RWPE2 (cell line): ENCODE results near the gene SDCCAG8.

ENCODE experiments used
- ATAC-seq: fragments of 200-7000 bp; cut with Tn5 transposase; 3 replicates; pipeline ENCODE4 v1.9.1; 2021; ENCODE audit warnings: low read depth
- DNase-seq: peaks from one replicate; pipeline ENCODE4 v3.0.0-alpha.2; 2020; ENCODE audit warnings: low spot score
- H3K27ac ChIP-seq: fragments of 450-650 bp; 2 replicates; pipeline ENCODE4 v1.5.1; 2017; ENCODE audit warnings: mild to moderate bottlenecking; ENCODE audit not compliant: poor library complexity, severe bottlenecking
- H3K27me3 ChIP-seq: fragments of 250-450 bp; sonication (Bioruptor Pico); 2 replicates; pipeline ENCODE4 v1.5.1; 2021; ENCODE audit warnings: mild to moderate bottlenecking, moderate library complexity; ENCODE audit not compliant: insufficient read depth, poor library complexity, severe bottlenecking
- H3K36me3 ChIP-seq: fragments of 250-450 bp; sonication (Bioruptor Pico); 2 replicates; pipeline ENCODE4 v1.5.1; 2020; ENCODE audit warnings: low read depth, mild to moderate bottlenecking, moderate library complexity
- H3K4me1 ChIP-seq: fragments of 250-450 bp; sonication (Bioruptor Pico); 2 replicates; pipeline ENCODE4 v1.5.1; 2021; ENCODE audit warnings: mild to moderate bottlenecking, moderate library complexity; ENCODE audit not compliant: insufficient read depth, poor library complexity, severe bottlenecking
- H3K4me3 ChIP-seq: fragments of 250-450 bp; sonication (Bioruptor Pico); 2 replicates; pipeline ENCODE4 v1.5.1; 2021; ENCODE audit warnings: mild to moderate bottlenecking, moderate library complexity; ENCODE audit not compliant: severe bottlenecking
- H3K9me3 ChIP-seq: fragments of 250-450 bp; sonication (Bioruptor Pico); 2 replicates; pipeline ENCODE4 v1.5.1; 2021; ENCODE audit warnings: mild to moderate bottlenecking, moderate library complexity; ENCODE audit not compliant: severe bottlenecking
- TF ChIP-seq, protein P1 (sequence below): fragments of 450-650 bp; IDR thresholded peaks from one replicate; pipeline ENCODE4 v1.5.1; 2017; ENCODE audit warnings: mild to moderate bottlenecking, moderate library complexity; ENCODE audit not compliant: poor library complexity, severe bottlenecking

SDCCAG8 gene

DNA sequence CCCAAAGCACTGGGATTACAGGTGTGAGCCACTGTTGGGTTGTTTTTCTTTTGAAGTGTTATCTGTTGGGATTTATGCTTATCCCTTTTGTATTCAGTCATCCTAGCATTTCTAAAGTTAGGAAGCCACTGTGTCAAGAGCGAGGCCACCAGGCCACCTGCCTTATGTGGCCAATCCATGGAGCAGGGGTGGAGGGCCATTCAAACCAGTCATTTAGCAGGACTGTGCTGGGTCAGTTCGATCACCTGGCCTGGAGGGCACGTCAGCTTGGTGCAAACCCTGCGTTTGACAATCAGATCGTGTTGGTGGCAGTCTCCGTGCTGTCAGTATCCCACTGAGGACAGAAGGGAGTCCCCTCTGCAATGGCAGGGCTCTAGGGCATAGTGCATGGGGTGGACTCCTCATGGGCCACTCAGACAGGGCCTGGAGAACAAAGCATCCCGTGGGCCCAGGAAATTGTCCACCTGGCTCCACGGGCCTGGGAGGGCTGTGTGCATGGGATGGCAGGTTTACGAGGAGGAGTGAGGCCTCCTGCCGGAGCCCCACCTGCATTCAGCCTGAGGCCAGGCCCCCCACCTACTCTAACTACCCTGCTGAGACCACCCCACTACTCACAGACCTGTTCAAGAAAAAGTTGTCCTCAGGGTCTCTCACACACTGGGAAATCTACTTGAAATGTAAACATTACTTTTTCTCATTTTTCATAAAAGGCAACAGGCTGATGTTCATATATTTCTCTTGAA is 242.3 kb downstream of the SDCCAG8 start:
- Histone ChIP-seq H3K4me1 (no peaks in the 10 kb centered on the region), H3K4me3 (no peak overlapping the region), H3K9me3 (no peaks in the 10 kb centered on the region), H3K27ac (no peak overlapping the region), H3K27me3 (no peaks in the 10 kb centered on the region), H3K36me3 (peaks cover 29% of the 10 kb centered on the region)
- no peak for ATAC-seq
- TF ChIP-seq, protein P1, sequence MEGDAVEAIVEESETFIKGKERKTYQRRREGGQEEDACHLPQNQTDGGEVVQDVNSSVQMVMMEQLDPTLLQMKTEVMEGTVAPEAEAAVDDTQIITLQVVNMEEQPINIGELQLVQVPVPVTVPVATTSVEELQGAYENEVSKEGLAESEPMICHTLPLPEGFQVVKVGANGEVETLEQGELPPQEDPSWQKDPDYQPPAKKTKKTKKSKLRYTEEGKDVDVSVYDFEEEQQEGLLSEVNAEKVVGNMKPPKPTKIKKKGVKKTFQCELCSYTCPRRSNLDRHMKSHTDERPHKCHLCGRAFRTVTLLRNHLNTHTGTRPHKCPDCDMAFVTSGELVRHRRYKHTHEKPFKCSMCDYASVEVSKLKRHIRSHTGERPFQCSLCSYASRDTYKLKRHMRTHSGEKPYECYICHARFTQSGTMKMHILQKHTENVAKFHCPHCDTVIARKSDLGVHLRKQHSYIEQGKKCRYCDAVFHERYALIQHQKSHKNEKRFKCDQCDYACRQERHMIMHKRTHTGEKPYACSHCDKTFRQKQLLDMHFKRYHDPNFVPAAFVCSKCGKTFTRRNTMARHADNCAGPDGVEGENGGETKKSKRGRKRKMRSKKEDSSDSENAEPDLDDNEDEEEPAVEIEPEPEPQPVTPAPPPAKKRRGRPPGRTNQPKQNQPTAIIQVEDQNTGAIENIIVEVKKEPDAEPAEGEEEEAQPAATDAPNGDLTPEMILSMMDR: no peak
- DNase-seq: no peak

DNA sequence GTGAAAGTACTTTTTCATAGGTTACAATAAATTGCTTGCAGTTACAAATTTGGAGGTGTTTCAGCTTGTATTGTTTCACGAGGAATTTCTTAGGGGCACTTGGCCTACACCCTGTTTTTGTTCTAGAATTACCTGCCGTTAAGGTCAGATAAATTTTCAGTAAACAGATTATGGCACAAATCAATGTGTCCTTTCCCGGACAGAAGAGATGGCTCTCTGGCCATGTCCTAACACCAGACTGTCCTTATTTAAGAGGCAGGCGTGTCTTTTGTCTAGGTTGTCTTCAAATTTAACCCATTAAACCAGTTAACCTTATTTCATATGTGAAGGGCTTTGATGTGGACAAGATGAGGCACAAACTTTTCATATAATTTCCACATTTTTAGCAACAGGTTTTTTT is 243.4 kb downstream of the SDCCAG8 start:
- Histone ChIP-seq H3K9me3 (no peaks in the 10 kb centered on the region), H3K4me1 (no peaks in the 10 kb centered on the region), H3K27ac (no peak overlapping the region), H3K36me3 (peaks cover 20% of the 10 kb centered on the region), H3K4me3 (no peak overlapping the region), H3K27me3 (no peaks in the 10 kb centered on the region)
- TF ChIP-seq, protein P1: no peak
- ATAC-seq: no peak
- no peak for DNase-seq

DNA sequence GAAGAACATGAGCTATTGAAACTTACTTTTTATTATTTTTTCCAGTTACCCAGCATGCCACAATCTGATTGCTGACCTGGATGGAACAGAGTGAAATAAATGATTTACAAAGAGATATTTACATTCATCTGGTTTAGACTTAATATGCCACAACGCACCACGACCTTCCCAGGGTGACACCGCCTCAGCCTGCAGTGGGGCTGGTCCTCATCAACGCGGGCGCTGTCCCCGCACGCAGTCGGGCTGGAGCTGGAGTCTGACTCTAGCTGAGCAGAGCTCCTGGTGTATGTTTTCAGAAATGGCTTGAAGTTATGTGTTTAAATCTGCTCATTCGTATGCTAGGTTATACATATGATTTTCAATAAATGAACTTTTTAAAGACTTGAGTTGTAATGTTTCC is 243.9 kb downstream of the SDCCAG8 start:
- H3K9me3 ChIP-seq: no peaks in the 10 kb centered on the region
- TF ChIP-seq, protein P1: no peak
- H3K36me3 ChIP-seq: peaks cover 17% of the 10 kb centered on the region
- no peak for ATAC-seq
- no peaks in the 10 kb centered on the region for H3K27me3 ChIP-seq
- no peak overlapping the region for H3K4me3 ChIP-seq
- no peaks in the 10 kb centered on the region for H3K4me1 ChIP-seq
- no peak for DNase-seq
- H3K27ac ChIP-seq: no peak overlapping the region

DNA sequence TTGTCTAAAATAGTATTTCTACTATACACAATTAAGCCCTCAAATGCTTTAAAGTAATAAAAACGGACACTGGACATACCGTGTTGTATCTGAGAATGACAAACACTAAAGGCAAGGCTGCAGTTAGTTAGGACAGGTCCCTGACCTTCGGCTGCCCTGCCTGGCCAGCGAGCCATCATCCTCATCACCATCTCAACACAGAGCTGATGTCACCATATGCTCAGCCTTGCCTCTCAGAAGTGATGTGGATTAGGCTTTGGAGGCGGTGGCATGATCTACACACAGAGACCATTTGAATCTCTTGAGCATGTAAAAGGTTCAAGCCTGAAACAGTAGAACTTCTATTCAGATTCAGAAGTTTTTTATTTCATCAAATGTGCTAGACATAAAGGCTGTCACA is 244.7 kb downstream of the SDCCAG8 start:
- no peak for DNase-seq
- Histone ChIP-seq H3K27ac (no peak overlapping the region), H3K36me3 (peaks cover 17% of the 10 kb centered on the region), H3K4me3 (no peak overlapping the region), H3K9me3 (no peaks in the 10 kb centered on the region), H3K4me1 (no peaks in the 10 kb centered on the region), H3K27me3 (no peaks in the 10 kb centered on the region)
- TF ChIP-seq, protein P1: no peak
- ATAC-seq: no peak

DNA sequence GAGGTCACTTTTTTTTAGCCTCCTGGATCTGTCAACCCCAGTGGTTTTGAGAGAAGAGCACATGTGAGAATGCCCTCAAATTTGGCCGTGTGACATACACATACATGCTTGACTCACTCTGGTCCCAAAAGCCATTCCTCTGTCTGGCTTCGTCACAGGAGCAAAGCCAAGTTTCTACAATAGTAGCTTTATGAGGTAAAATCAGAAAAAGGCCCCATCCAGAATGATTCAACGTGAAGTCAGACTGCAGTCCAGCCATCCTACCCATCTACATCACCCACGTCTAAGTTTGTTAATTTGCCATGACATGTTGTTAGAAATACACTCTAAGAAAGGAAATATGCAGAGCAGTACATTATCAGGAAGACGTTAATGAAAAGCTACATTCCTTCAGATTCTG is 245.2 kb downstream of the SDCCAG8 start:
- Histone ChIP-seq H3K9me3 (no peaks in the 10 kb centered on the region), H3K4me1 (no peaks in the 10 kb centered on the region), H3K36me3 (peaks cover 14% of the 10 kb centered on the region), H3K27ac (no peak overlapping the region), H3K4me3 (no peak overlapping the region), H3K27me3 (no peaks in the 10 kb centered on the region)
- TF ChIP-seq, protein P1: no peak
- peak; percentile 35; the same call in 1 of the 3 replicates for ATAC-seq
- no peak for DNase-seq
